ENCODE data around the gene SCN1B. TPM values are rescaled to one million over a fixed set of nuclear protein-coding genes. Genes with fewer than 3 reads are reported as not detected.

Gene SCN1B
- total RNA-seq, 4 donors from 2014 or later, result 0.60 to 14.2 (median 3.2) TPM

- no peak for DNase-seq
- H3K27ac ChIP-seq, result peak overlapping the region in 2 of 4 donors; percentile 26 to 40
- intact Hi-C loops (cut with DNase I; ENCODE audit: low total_unique reads) (no loop called here), in situ Hi-C loops (cut with MboI; ENCODE audit: low pct_ligation_motif_present in 1 of 4, low pct_unique_long_range_greater_than_20kb in 1 of 4, low sequenced_read_pairs in 3 of 4) (no loop called here)
- no peaks in the 10 kb centered on the region for H3K36me3 ChIP-seq
- H3K4me3 ChIP-seq, result no peak overlapping the region
- WGBS, 2 donors (ENCODE audit: low coverage in 1 of 2), result 65% methylated on average over 6 to 13 of the region's 13 CpGs
- TF ChIP-seq POLR2AphosphoS5 (IDR thresholded peaks at IDR 0.05) (no peak), EP300 (IDR thresholded peaks at IDR 0.05; ENCODE audit: low read depth) (no peak), CTCF (IDR thresholded peaks at IDR 0.05) (no peak), POLR2A (IDR thresholded peaks at IDR 0.05) (no peak)
- H3K4me1 ChIP-seq, result peaks cover 14 to 37% (median 23%) of the 10 kb centered on the region in 4 donors
- peaks cover 23% of the 10 kb centered on the region for H3K27me3 ChIP-seq
- no peaks in the 10 kb centered on the region for H3K9me3 ChIP-seq
Observed at GRCh38 chr19:35037716-35038622, 7.7 kb downstream of the SCN1B start.

GRCh38 chr19:35038623-35039512 lies 8.6 kb downstream of the SCN1B start:
- no peaks in the 10 kb centered on the region for H3K36me3 ChIP-seq
- TF ChIP-seq CTCF (IDR thresholded peaks at IDR 0.05), result no peak
- no peak for TF ChIP-seq POLR2AphosphoS5 (IDR thresholded peaks at IDR 0.05)
- no peak for TF ChIP-seq POLR2A (IDR thresholded peaks at IDR 0.05)
- TF ChIP-seq EP300 (IDR thresholded peaks at IDR 0.05; ENCODE audit: low read depth), result no peak
- peak overlapping the region in 2 of 4 donors; percentile 26 to 52 for H3K27ac ChIP-seq
- H3K4me3 ChIP-seq, result no peak overlapping the region
- intact Hi-C loops (cut with DNase I; ENCODE audit: low total_unique reads) (no loop called here), in situ Hi-C loops (cut with MboI; ENCODE audit: low pct_ligation_motif_present in 1 of 4, low pct_unique_long_range_greater_than_20kb in 1 of 4, low sequenced_read_pairs in 3 of 4) (no loop called here)
- no peaks in the 10 kb centered on the region for H3K9me3 ChIP-seq
- peaks cover 23% of the 10 kb centered on the region for H3K27me3 ChIP-seq
- 54% methylated on average over 17 of the region's 17 CpGs; no CpG with 5 or more reads in 1 of the 2 donors for WGBS, 2 donors (ENCODE audit: low coverage in 1 of 2)
- peaks cover 14 to 37% (median 23%) of the 10 kb centered on the region in 4 donors for H3K4me1 ChIP-seq
- no peak for DNase-seq

- intact Hi-C loops (cut with DNase I; ENCODE audit: low total_unique reads), result no loop called here
- peak overlapping the region; percentile 22 to 55 (median 46) for H3K27ac ChIP-seq
- H3K27me3 ChIP-seq, result peaks cover 23% of the 10 kb centered on the region
- in situ Hi-C loops (cut with MboI; ENCODE audit: low pct_ligation_motif_present in 1 of 4, low pct_unique_long_range_greater_than_20kb in 1 of 4, low sequenced_read_pairs in 3 of 4), result no loop called here
- no peaks in the 10 kb centered on the region for H3K9me3 ChIP-seq
- TF ChIP-seq EP300 (IDR thresholded peaks at IDR 0.05; ENCODE audit: low read depth), result no peak
- TF ChIP-seq POLR2A (IDR thresholded peaks at IDR 0.05), result no peak
- TF ChIP-seq POLR2AphosphoS5 (IDR thresholded peaks at IDR 0.05), result no peak
- TF ChIP-seq CTCF (IDR thresholded peaks at IDR 0.05), result no peak
- H3K4me1 ChIP-seq, result peaks cover 14 to 37% (median 23%) of the 10 kb centered on the region in 4 donors
- no peak for DNase-seq
- H3K4me3 ChIP-seq, result peak overlapping the region in 1 of 4 donors; percentile 1
- WGBS, 2 donors (ENCODE audit: low coverage in 1 of 2), result 25 to 32% methylated on average over 4 to 29 of the region's 39 CpGs
- H3K36me3 ChIP-seq, result no peaks in the 10 kb centered on the region
Observed at GRCh38 chr19:35039881-35040825, 9.9 kb downstream of the SCN1B start.

Data from transverse colon (tissue), 4 donors.